Mucosa of descending colon (tissue), 3 donors: ENCODE data around the gene TNNC1. TPM values are rescaled to one million over a fixed set of nuclear protein-coding genes. Genes with fewer than 3 reads are reported as not detected.

Source experiments
- ATAC-seq: fragments of 200-7000 bp; cut with Tn5 transposase; one replicate; pipeline ENCODE4 v1.9.1; 2020; ENCODE audit warnings: mild to moderate bottlenecking, moderate library complexity
- DNase-seq, 3 donors: peaks; one replicate each; pipeline ENCODE4 v3.0.0-alpha.2; 2020
- H3K36me3 ChIP-seq: fragments of 200-600 bp; one replicate; pipeline ENCODE4 v1.8.0; 2021; ENCODE audit warnings: low read depth, mild to moderate bottlenecking
- H3K4me1 ChIP-seq: fragments of 200-600 bp; one replicate; pipeline ENCODE4 v1.8.0; 2021; ENCODE audit warnings: low read depth, mild to moderate bottlenecking
- H3K4me3 ChIP-seq: fragments of 200-600 bp; one replicate; pipeline ENCODE4 v1.8.0; 2021; ENCODE audit warnings: mild to moderate bottlenecking
- H3K9me3 ChIP-seq: fragments of 200-600 bp; one replicate; pipeline ENCODE4 v1.8.0; 2021; ENCODE audit warnings: mild to moderate bottlenecking
- intact Hi-C, 2 donors: fragments of 100-400 bp; cut with DNase I in 1 of 2; cut with micrococcal nuclease in 1 of 2; formaldehyde crosslinking; loops; one replicate each; pipeline versions ENCODE4 v1.11.0 to v1.11.1; 2022; cut with DNase I, micrococcal nuclease
- long read RNA-seq, 2 donors: library from polyadenylated mRNA; unstranded; transcript quantifications; one replicate each; pipeline ENCODE4 v2.0.0, GENCODE V29; 2019 to 2021
- total RNA-seq, 3 donors: library from RNA; stranded (reverse); fragmentation: NEBNext Ultra II Directional in 2 of 3; extraction: Animal tissue kit (Norgen Biotek cat#: 25700) in 2 of 3; gene quantifications; one replicate each; pipeline versions ENCODE4 v1.2.1 to v1.2.4, GENCODE V29; 2021 to 2023
- TF ChIP-seq, protein P1 (sequence below): fragments of 200-600 bp; IDR thresholded peaks from one replicate; pipeline ENCODE4 v1.8.0; 2022; ENCODE audit warnings: antibody characterized with exemption, mild to moderate bottlenecking
- donor health status: DM: no; HTN: no; CAD: no; lungs with moderate emphysema.
- donor health status: DM: no; HTN: no; CAD: no.
- donor health status: DM: no; HTN: yes; CAD: no.

The TNNC1 gene
- 1 to 10 TPM in 2 of 3 donors, under 1 TPM in 1; 0.60 to 6.3 (median 2.5) TPM for total RNA-seq
- long read RNA-seq, donor 1: 0 reads
- long read RNA-seq, donor 2, partial matches to known transcripts: 0 of 2 reads
- long read RNA-seq, donor 2, other reads (novel, unspliced or antisense): 0 of 2 reads

DNA sequence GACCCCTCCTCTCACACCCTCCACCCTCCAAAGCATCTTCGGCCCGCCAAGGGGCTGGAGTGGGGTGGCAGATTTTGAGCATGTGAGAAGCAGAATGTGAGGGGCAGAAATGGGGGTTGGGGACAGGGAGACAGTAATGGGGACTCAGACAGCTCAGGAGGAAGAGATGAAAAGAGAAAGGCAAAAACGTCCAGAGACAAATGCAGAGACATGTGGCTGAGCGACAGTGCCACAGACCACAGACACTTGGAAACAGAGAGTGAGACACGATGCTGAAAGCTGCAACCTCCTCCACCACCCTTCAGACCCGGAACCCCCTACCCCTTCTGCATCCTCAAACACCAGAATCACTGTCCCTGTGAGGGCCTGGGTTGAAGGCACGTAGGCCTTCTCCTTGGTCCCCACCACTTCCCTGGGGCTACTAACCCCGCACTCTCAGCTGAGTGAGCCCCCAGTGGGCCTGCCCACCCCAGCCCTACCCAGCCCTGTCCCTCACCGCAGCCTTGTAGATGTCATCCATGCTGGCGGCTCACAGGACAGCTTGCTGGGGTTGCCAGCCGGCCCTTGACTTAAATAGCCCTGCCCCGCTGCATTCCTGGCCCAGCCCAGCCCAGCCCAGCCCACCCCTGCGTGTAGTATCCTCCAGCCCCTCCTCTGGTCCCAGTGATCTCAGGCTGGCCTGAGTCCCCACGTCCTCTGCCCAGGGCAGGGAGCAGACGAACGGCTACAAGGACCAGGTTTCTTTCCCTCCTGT lies at the start of gene TNNC1:
TNNC1 (minus strand) TSS at position 546 of the 754 bp plus-strand sequence; CDS start at position 520, 26 bp downstream.
- intact Hi-C loops: no loop called here
- ATAC-seq: no peak
- Histone ChIP-seq H3K4me3 (no peak within 1 kb of the TSS), H3K9me3 (no peaks in the 10 kb centered on the region), H3K36me3 (no peaks in the 10 kb centered on the region), H3K4me1 (peaks cover 11% of the 10 kb centered on the region)
- DNase-seq: no peak
- TF ChIP-seq, protein P1, sequence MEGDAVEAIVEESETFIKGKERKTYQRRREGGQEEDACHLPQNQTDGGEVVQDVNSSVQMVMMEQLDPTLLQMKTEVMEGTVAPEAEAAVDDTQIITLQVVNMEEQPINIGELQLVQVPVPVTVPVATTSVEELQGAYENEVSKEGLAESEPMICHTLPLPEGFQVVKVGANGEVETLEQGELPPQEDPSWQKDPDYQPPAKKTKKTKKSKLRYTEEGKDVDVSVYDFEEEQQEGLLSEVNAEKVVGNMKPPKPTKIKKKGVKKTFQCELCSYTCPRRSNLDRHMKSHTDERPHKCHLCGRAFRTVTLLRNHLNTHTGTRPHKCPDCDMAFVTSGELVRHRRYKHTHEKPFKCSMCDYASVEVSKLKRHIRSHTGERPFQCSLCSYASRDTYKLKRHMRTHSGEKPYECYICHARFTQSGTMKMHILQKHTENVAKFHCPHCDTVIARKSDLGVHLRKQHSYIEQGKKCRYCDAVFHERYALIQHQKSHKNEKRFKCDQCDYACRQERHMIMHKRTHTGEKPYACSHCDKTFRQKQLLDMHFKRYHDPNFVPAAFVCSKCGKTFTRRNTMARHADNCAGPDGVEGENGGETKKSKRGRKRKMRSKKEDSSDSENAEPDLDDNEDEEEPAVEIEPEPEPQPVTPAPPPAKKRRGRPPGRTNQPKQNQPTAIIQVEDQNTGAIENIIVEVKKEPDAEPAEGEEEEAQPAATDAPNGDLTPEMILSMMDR: no peak

DNA sequence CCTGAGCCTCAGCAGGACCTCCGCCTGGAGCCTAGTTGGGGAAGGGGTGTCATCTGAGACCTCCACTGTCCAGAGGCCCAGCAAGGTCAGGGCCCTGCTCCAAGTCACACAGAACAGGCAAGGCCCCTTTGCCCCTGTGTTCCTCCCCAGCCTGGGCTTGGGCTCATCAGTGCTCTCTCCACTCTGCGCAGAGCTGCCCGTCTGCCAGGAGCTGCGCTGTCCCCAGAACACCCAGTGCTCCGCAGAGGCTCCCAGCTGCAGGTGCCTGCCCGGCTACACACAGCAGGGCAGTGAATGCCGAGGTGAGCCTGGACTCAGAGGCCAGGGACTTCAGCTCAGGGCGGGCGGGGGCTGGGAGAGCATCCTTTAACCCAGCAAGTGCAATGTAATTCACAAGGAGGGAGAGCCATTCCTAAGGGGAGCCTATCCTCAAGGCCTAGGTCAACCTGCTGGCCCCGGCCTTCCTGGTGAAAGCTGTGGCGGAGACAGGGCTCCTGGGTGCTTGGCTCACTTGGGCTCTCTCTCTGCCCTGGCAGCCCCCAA lies 49.0 kb upstream of the TNNC1 start:
- ATAC-seq: no peak
- H3K36me3 ChIP-seq: no peaks in the 10 kb centered on the region
- TF ChIP-seq, protein P1: no peak
- H3K4me3 ChIP-seq: no peak overlapping the region
- H3K4me1 ChIP-seq: no peaks in the 10 kb centered on the region
- H3K9me3 ChIP-seq: no peaks in the 10 kb centered on the region
- no peak for DNase-seq
- intact Hi-C loops: no loop called here

DNA sequence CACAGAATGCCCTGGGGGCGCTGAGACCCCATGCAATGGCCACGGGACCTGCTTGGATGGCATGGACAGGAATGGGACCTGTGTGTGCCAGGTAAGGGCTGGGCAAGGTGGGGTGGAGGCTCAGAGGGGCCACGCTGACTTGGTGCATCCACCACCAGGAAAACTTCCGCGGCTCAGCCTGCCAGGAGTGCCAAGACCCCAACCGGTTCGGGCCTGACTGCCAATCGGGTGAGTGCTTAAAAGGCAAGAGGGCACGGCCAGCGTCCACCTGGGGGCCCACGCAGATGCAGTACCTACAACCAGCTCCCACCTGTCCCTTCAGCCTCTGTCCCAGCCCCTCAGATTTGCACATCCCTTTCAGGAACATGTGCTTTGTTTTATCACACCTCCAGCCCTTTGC lies 48.2 kb upstream of the TNNC1 start:
- DNase-seq (no peak), ATAC-seq (no peak)
- no peaks in the 10 kb centered on the region for H3K9me3 ChIP-seq
- intact Hi-C loops: no loop called here
- no peaks in the 10 kb centered on the region for H3K4me1 ChIP-seq
- H3K36me3 ChIP-seq: no peaks in the 10 kb centered on the region
- TF ChIP-seq, protein P1: no peak
- no peak overlapping the region for H3K4me3 ChIP-seq

DNA sequence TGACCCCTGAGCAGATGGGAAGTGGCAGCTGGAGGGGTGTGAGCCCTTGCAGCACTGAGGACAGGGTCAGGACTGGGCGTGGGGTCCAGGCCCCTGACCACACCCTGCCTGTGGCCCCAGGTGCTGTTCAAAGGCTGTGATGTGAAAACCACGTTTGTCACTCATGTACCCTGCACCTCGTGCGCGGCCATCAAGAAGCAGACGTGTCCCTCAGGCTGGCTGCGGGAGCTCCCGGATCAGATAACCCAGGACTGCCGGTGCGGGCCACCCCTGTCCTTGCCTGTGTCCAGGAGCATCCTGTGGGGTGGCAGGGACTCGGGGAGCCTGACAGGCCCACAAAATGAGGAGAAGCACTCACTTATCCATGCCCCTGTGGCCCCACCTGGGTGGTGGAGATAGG lies 47.2 kb upstream of the TNNC1 start:
- intact Hi-C loops: no loop called here
- ATAC-seq (no peak), DNase-seq (no peak)
- no peaks in the 10 kb centered on the region for H3K9me3 ChIP-seq
- H3K36me3 ChIP-seq: no peaks in the 10 kb centered on the region
- TF ChIP-seq, protein P1: no peak
- H3K4me1 ChIP-seq: no peaks in the 10 kb centered on the region
- H3K4me3 ChIP-seq: no peak overlapping the region

DNA sequence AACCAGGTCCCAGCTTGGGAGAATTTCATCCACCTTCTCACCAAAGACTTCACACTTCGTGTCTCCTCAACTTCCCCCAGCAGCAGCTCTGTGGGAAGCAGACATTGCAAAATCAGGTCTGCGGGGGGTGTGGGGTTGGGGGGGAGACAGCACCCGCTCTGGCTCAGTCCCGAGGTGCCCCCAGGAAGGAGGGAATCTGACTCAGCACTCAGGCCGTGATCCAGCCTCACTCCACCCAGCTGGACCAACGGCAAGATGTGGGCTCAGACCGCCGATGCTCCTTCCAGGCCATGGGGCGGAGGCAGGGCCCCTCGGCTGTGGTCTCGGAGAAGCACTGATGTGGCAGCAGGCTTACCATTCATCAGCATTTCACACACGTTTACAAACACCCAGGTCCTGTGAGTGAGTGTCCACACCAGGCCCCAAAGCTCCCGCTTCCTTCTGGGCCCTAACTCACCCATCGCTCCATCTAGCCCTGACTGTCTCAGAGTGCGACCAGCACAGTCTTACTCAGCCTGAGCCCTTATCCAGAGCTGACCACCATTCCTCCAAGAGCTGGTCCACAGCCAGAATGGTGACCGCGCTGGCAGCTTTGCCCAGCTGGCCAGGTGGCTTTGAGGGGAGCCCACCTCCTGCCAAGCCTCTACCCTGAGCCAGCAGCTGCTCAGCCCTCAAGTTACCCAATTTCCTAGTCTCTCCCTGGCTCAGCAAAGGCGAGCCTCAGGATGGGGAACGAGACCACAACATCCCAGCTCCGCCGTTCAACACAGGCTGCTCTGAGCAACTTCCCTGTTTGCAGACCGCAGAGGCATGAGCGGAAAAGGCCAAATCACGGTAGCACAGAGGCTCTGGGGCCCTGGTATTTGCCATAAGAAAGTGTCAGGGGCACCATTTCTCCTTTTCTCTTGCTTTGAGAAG lies 44.6 kb upstream of the TNNC1 start:
- H3K4me3 ChIP-seq: no peak overlapping the region
- no peaks in the 10 kb centered on the region for H3K9me3 ChIP-seq
- DNase-seq (peak; percentile 29 to 76 (median 38)), ATAC-seq (peak; percentile 45)
- H3K36me3 ChIP-seq: no peaks in the 10 kb centered on the region
- intact Hi-C loops: no loop called here
- no peaks in the 10 kb centered on the region for H3K4me1 ChIP-seq
- TF ChIP-seq, protein P1: no peak
